ENCODE measurements around the gene TENM4.

GRCh38 chr11:79414644-79415317 is 26.0 kb downstream of the TENM4 start:
- TF ChIP-seq NFRKB (IDR thresholded peaks at IDR 0.05), result no peak
- TF ChIP-seq BHLHE40 (IDR thresholded peaks at IDR 0.05; ENCODE audit: borderline replicate concordance), result no peak
- TF ChIP-seq ARNT (IDR thresholded peaks at IDR 0.05), result no peak
- TF ChIP-seq FOXM1 (IDR thresholded peaks at IDR 0.05; ENCODE audit: borderline replicate concordance), result no peak
- no peak for TF ChIP-seq ZNF384 (IDR thresholded peaks at IDR 0.05)
- no peak for TF ChIP-seq ELF4 (IDR thresholded peaks at IDR 0.05)
- TF ChIP-seq HDGF (IDR thresholded peaks at IDR 0.05; ENCODE audit: borderline replicate concordance), result no peak

Data from HEK293T (cell line).